GM12801 (cell line): ENCODE data around the gene CXCL14.

Experiments used
- CTCF ChIP-seq: IDR thresholded peaks from one replicate; pipeline ENCODE4 v1.5.1; 2011; ENCODE audit warnings: control low read depth; ENCODE audit not compliant: insufficient read length; ENCODE audit errors: extremely low read depth

The CXCL14 gene

GRCh38 chr5:135587721-135588663 is 9.2 kb upstream of the CXCL14 start:
- no peak for TF ChIP-seq CTCF

GRCh38 chr5:135584918-135585317 is 6.1 kb upstream of the CXCL14 start:
- TF ChIP-seq CTCF, result no peak

- no peak for TF ChIP-seq CTCF
These were observed 5.5 kb upstream of the CXCL14 start for GRCh38 chr5:135584276-135584675.

GRCh38 chr5:135582099-135582781 is 3.4 kb upstream of the CXCL14 start:
- no peak for TF ChIP-seq CTCF

GRCh38 chr5:135578305-135578684 is 496 bp downstream of the CXCL14 start:
- TF ChIP-seq CTCF, result no peak

GRCh38 chr5:135577421-135577820 is 1.4 kb downstream of the CXCL14 start:
- TF ChIP-seq CTCF, result no peak

- TF ChIP-seq CTCF, result no peak
These were observed 2.7 kb downstream of the CXCL14 start for GRCh38 chr5:135576075-135576599.
